Testis (tissue), 3 donors: ENCODE results near the gene GPR26. TPM values are rescaled to one million over a fixed set of nuclear protein-coding genes. Genes with fewer than 3 reads are reported as not detected.
A peak's percentile ranks its signal among the peaks of the same experiment; 100 is the strongest.

Experiments used
- DNase-seq: peaks from one replicate; pipeline ENCODE4 v3.0.0-alpha.2; 2019
- H3K27ac ChIP-seq, 2 donors: fragments of 200-600 bp; sonication (generic); one replicate each; pipeline ENCODE4 v1.5.1; 2019
- H3K27me3 ChIP-seq: fragments of 200-600 bp; sonication (generic); one replicate; pipeline ENCODE4 v1.5.1; 2019
- H3K36me3 ChIP-seq: fragments of 200-600 bp; sonication (generic); one replicate; pipeline ENCODE4 v1.5.1; 2017; ENCODE audit warnings: low read depth; ENCODE audit errors: missing control alignments
- H3K4me1 ChIP-seq: fragments of 200-600 bp; sonication (generic); one replicate; pipeline ENCODE4 v1.5.1; 2019
- H3K4me3 ChIP-seq, 2 donors: fragments of 200-600 bp; sonication (generic); one replicate each; pipeline ENCODE4 v1.5.1; 2017 to 2019
- H3K9me3 ChIP-seq: fragments of 200-600 bp; sonication (generic); one replicate; pipeline ENCODE4 v1.5.1; 2017
- CTCF ChIP-seq, 3 experiments: fragments of 450-650 bp in 2 of 3; fragments of 200-600 bp in 1 of 3; sonication (generic) in 1 of 3; IDR thresholded peaks; one replicate each; pipeline ENCODE4 v1.5.1; 2016 to 2019; ENCODE audit warnings: antibody characterized with exemption in 3 of 3, mild to moderate bottlenecking in 2 of 3, moderate library complexity in 1 of 3
- POLR2A ChIP-seq: fragments of 450-650 bp; IDR thresholded peaks from one replicate; pipeline ENCODE4 v1.6.1; 2017; ENCODE audit warnings: antibody characterized with exemption, mild to moderate bottlenecking, moderate library complexity
- WGBS, 2 donors: methylation state at CpG; one replicate each; pipeline ENCODE4 v1.1.5; 2018; 5-methylcytosine and 5-hydroxymethylcytosine counted together
- intact Hi-C: fragments of 100-400 bp; cut with DNase I; formaldehyde crosslinking; loops from one replicate; pipeline ENCODE4 v1.15.1; 2023; ENCODE audit warnings: low total_unique reads
- polyA plus RNA-seq: library from polyadenylated mRNA; stranded (reverse); fragments of 350-450 nt; fragmentation: Illumina TruSeq; extraction: RNeasy Lipid Tissue Mini Kit (QIAGEN cat#74804); gene quantifications from one replicate; pipeline ENCODE4 v1.2.3, GENCODE V29; 2014; ENCODE audit warnings: low read depth, low replicate concordance; ENCODE audit not compliant: insufficient read depth
- total RNA-seq, 2 donors: library from RNA; depleted of rRNA; stranded (reverse); fragments of >200 nt; gene quantifications; one replicate each; pipeline ENCODE4 v1.2.3, GENCODE V29; 2016

GPR26 gene
- total and polyA plus RNA-seq, 3 donors from 2014 or later: 0.15 to 0.37 (median 0.31) TPM

GRCh38 chr10:123637326-123637880 is 28.8 kb upstream of the GPR26 start:
- no peaks in the 10 kb centered on the region for H3K4me1 ChIP-seq
- WGBS, 2 donors: 73 to 74% methylated on average over 6 of the region's 6 CpGs
- no peak for DNase-seq
- no peak overlapping the region for H3K27ac ChIP-seq
- H3K9me3 ChIP-seq: no peaks in the 10 kb centered on the region
- no peaks in the 10 kb centered on the region for H3K36me3 ChIP-seq
- intact Hi-C loops: no loop called here
- no peak overlapping the region for H3K4me3 ChIP-seq
- no peaks in the 10 kb centered on the region for H3K27me3 ChIP-seq
- TF ChIP-seq CTCF (IDR thresholded peaks at IDR 0.05) (no peak), POLR2A (no peak)

DNA sequence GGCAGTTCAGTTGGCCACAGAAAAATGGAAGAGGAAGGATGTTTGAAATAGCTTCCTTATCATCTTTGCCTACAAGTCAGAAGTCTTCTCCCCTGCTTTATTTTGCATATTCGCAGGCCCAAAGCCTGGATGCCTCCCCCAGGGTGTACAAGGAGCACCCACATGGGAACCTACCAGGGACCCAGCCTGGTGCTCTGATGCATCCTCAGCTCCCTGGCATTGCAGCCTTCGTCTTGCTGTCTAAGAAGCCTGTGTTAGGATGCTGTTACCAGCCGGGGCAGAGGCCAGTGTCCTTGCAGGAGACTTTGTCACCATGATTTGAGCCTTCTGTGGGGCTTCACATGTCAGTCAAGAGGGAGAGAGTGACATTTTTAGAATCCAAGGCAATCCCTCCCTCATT is 27.0 kb upstream of the GPR26 start:
- Histone ChIP-seq H3K4me1 (no peaks in the 10 kb centered on the region), H3K27ac (no peak overlapping the region), H3K4me3 (no peak overlapping the region), H3K9me3 (no peaks in the 10 kb centered on the region), H3K27me3 (no peaks in the 10 kb centered on the region), H3K36me3 (no peaks in the 10 kb centered on the region)
- 90 to 93% methylated on average over 1 to 3 of the region's 3 CpGs for WGBS, 2 donors
- TF ChIP-seq CTCF (IDR thresholded peaks at IDR 0.05): no peak
- no peak for TF ChIP-seq POLR2A
- intact Hi-C loops: no loop called here
- DNase-seq: no peak

DNA sequence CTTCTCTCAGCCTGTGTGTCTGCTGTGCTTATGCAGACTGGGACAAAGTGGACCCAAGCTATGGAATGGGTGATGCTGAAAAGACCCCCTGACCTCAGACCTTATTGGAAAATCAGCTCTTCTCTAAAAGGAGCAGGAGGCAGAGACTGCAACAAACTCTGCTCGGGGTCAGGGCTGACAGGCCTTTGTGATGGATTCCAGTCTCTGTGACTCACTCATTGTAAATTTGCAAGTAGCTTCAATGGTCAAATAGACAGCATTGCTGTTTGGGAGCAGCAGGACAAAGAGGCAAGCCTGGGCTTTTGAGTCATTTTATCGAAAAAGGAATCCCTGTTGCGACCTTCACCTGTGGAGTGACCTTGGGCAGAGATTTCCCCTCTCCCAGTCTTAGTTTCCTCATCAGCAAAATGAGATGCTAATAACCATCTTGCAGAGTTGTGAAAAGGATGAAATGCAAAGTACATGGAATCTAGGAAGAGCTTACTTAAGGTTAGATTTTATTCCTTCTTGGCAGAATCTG is 26.1 kb upstream of the GPR26 start:
- TF ChIP-seq CTCF (IDR thresholded peaks at IDR 0.05) (no peak), POLR2A (no peak)
- intact Hi-C loops: no loop called here
- Histone ChIP-seq H3K36me3 (no peaks in the 10 kb centered on the region), H3K4me3 (no peak overlapping the region), H3K9me3 (no peaks in the 10 kb centered on the region), H3K27ac (no peak overlapping the region), H3K4me1 (no peaks in the 10 kb centered on the region), H3K27me3 (no peaks in the 10 kb centered on the region)
- WGBS, 2 donors: 62 to 79% methylated on average over 3 of the region's 3 CpGs
- DNase-seq: no peak

- WGBS, 2 donors: 47 to 52% methylated on average over 4 of the region's 4 CpGs
Observed at GRCh38 chr10:123642293-123642692, 23.9 kb upstream of the GPR26 start.

More at GRCh38 chr10:123642293-123642692, 23.9 kb upstream of the GPR26 start:
- DNase-seq: peak; percentile 43
- H3K36me3 ChIP-seq: no peaks in the 10 kb centered on the region
- no peaks in the 10 kb centered on the region for H3K9me3 ChIP-seq
- intact Hi-C loops: no loop called here
- H3K27me3 ChIP-seq: no peaks in the 10 kb centered on the region
- no peak overlapping the region for H3K4me3 ChIP-seq
- no peak for TF ChIP-seq CTCF (IDR thresholded peaks at IDR 0.05)
- TF ChIP-seq POLR2A: no peak
- no peaks in the 10 kb centered on the region for H3K4me1 ChIP-seq
- H3K27ac ChIP-seq: no peak overlapping the region
